Psoas muscle (tissue), 8 donors: Measurements from ENCODE around the gene HTD2. TPM values are rescaled to one million over a fixed set of nuclear protein-coding genes. Genes with fewer than 3 reads are reported as not detected.
"Not testable (repeated sequence)": the region's sequence is repeated elsewhere in the genome, so short reads cannot be mapped to it uniquely, and the experiment has no call there.

Experiments
- ATAC-seq, 4 donors: fragments of 200-7000 bp; cut with Tn5 transposase; one replicate each; pipeline ENCODE4 v1.9.1; 2020; ENCODE audit warnings: moderate library complexity in 3 of 4, mild to moderate bottlenecking in 2 of 4
- DNase-seq, 2 donors: peaks; one replicate each; pipeline ENCODE4 v3.0.0-alpha.2; 2020
- H3K27ac ChIP-seq: fragments of 200-600 bp; one replicate; pipeline ENCODE4 v1.8.0; 2022
- H3K27me3 ChIP-seq, 3 donors: fragments of 200-600 bp in 1 of 3; one replicate each; pipeline versions ENCODE4 v1.6.1 to v1.8.0; 2013 to 2022; ENCODE audit warnings: low read length in 2 of 3, mild to moderate bottlenecking in 2 of 3, moderate library complexity in 1 of 3; ENCODE audit not compliant: insufficient read depth in 3 of 3
- H3K36me3 ChIP-seq, 2 donors: fragments of 200-600 bp in 1 of 2; one replicate each; pipeline versions ENCODE4 v1.6.1 to v1.8.0; 2013 to 2022; ENCODE audit warnings: low read depth in 1 of 2, mild to moderate bottlenecking in 1 of 2, moderate library complexity in 1 of 2; ENCODE audit not compliant: insufficient read depth in 1 of 2
- H3K4me1 ChIP-seq: fragments of 200-600 bp; one replicate; pipeline ENCODE4 v1.8.0; 2022
- H3K4me3 ChIP-seq: fragments of 200-600 bp; one replicate; pipeline ENCODE4 v1.8.0; 2022; ENCODE audit warnings: mild to moderate bottlenecking
- H3K9me3 ChIP-seq: fragments of 200-600 bp; one replicate; pipeline ENCODE4 v1.8.0; 2022
- CTCF ChIP-seq: fragments of 200-600 bp; IDR thresholded peaks from one replicate; pipeline ENCODE4 v1.8.0; 2022; ENCODE audit warnings: antibody characterized with exemption
- WGBS, 3 donors: extraction: QIAGEN DNeasy Blood & Tissue Kit; methylation state at CpG; one replicate each; pipeline versions ENCODE4 v1.1.6 to v1.1.7; 2013; 5-methylcytosine and 5-hydroxymethylcytosine counted together
- intact Hi-C, 2 donors: fragments of 100-400 bp; cut with DNase I; formaldehyde crosslinking; loops; one replicate each; pipeline versions ENCODE4 v1.11.0 to v1.14.2; 2022
- polyA plus RNA-seq, 3 donors: library from polyadenylated mRNA; stranded (reverse); fragments of 200-250 nt; gene quantifications; one replicate each; pipeline ENCODE4 v1.2.3, GENCODE V29; 2013
- total RNA-seq, 4 donors: library from RNA; stranded (reverse); fragmentation: NEBNext Ultra II Directional in 2 of 4; extraction: Animal tissue kit (Norgen Biotek cat#: 25700) in 2 of 4; gene quantifications; one replicate each; pipeline versions ENCODE4 v1.2.1 to v1.2.4, GENCODE V29; 2021 to 2023
- donor health status: healthy with polysubstance abuse.
- donor health status: DM: no; HTN: no; CAD: no; lungs with moderate emphysema.
- donor health status: Bipolar disorder and iron deficiency.
- donor health status: healthy.
- donor health status: DM: yes; HTN: yes; CAD: no.
- donor health status: DM: no; HTN: no; CAD: no.
- donor health status: DM: no; HTN: no; CAD: no.
- donor health status: DM: yes; HTN: yes; CAD: no.

Gene HTD2
- total and polyA plus RNA-seq, 7 donors = 10.9 to 37.0 (median 15.7) TPM

- DNase-seq = no peak
Observed at GRCh38 chr3:58336135-58336882, 30.0 kb downstream of the HTD2 start.

GRCh38 chr3:58337190-58337589 lies 30.9 kb downstream of the HTD2 start:
- H3K36me3 ChIP-seq = peaks cover 0 to 11% of the 10 kb centered on the region in 2 donors
- no peak for TF ChIP-seq CTCF
- 92 to 96% (median 96%) methylated on average over 1 of the region's 1 CpG for WGBS, 3 donors
- intact Hi-C loops = loop anchor here in 1 of 2 donors (5.0 kb wide), 1 partner anchor 50 kb away; no protein-coding TSS in a partner anchor
- H3K4me1 ChIP-seq = peaks cover 26% of the 10 kb centered on the region
- H3K9me3 ChIP-seq = no peaks in the 10 kb centered on the region
- no peak overlapping the region for H3K4me3 ChIP-seq
- ATAC-seq (no peak), DNase-seq (no peak)
- H3K27me3 ChIP-seq = no peaks in the 10 kb centered on the region
- no peak overlapping the region for H3K27ac ChIP-seq

More at GRCh38 chr3:58336135-58336882, 30.0 kb downstream of the HTD2 start:
- ATAC-seq = no peak
- H3K27me3 ChIP-seq = no peaks in the 10 kb centered on the region
- WGBS, 3 donors = 95 to 100% (median 99%) methylated on average over 3 of the region's 3 CpGs
- TF ChIP-seq CTCF = no peak
- intact Hi-C loops = loop anchor here in 1 of 2 donors (5.0 kb wide), 1 partner anchor 51 kb away; no protein-coding TSS in a partner anchor
- peaks cover 26% of the 10 kb centered on the region for H3K4me1 ChIP-seq
- peak overlapping the region; percentile 50 for H3K27ac ChIP-seq
- H3K9me3 ChIP-seq = no peaks in the 10 kb centered on the region
- no peak overlapping the region for H3K4me3 ChIP-seq
- peaks cover 0 to 7% of the 10 kb centered on the region in 2 donors for H3K36me3 ChIP-seq

GRCh38 chr3:58339146-58339545 lies 32.8 kb downstream of the HTD2 start:
- peaks cover 0 to 11% of the 10 kb centered on the region in 2 donors for H3K36me3 ChIP-seq

GRCh38 chr3:58340594-58341244 lies 34.4 kb downstream of the HTD2 start:
- peaks cover 9% of the 10 kb centered on the region for H3K4me1 ChIP-seq
- WGBS, 3 donors = 92 to 100% (median 98%) methylated on average over 3 of the region's 3 CpGs
- H3K27ac ChIP-seq = no peak overlapping the region
- TF ChIP-seq CTCF = no peak
- no peaks in the 10 kb centered on the region for H3K9me3 ChIP-seq
- no peak for DNase-seq
- no peak for ATAC-seq
- intact Hi-C loops = no loop called here
- no peaks in the 10 kb centered on the region for H3K27me3 ChIP-seq
- no peak overlapping the region for H3K4me3 ChIP-seq
- H3K36me3 ChIP-seq = peaks cover 0 to 11% of the 10 kb centered on the region in 2 donors

More at GRCh38 chr3:58339146-58339545, 32.8 kb downstream of the HTD2 start:
- ATAC-seq, DNase-seq, H3K27ac ChIP-seq, H3K27me3 ChIP-seq, H3K4me3 ChIP-seq, H3K9me3 ChIP-seq: not testable (repeated sequence)
- peaks cover 22% of the 10 kb centered on the region for H3K4me1 ChIP-seq
- intact Hi-C loops = loop anchor here in 1 of 2 donors (5.0 kb wide), 1 partner anchor 48 kb away; no protein-coding TSS in a partner anchor
- WGBS, 3 donors = 86 to 89% (median 88%) methylated on average over 12 of the region's 12 CpGs

GRCh38 chr3:58341376-58341775 lies 35.1 kb downstream of the HTD2 start:
- 82 to 91% (median 88%) methylated on average over 3 of the region's 3 CpGs for WGBS, 3 donors
- no peak overlapping the region for H3K4me3 ChIP-seq
- H3K27ac ChIP-seq = no peak overlapping the region
- TF ChIP-seq CTCF = no peak
- intact Hi-C loops = no loop called here
- H3K36me3 ChIP-seq = peaks cover 0 to 11% of the 10 kb centered on the region in 2 donors
- no peaks in the 10 kb centered on the region for H3K27me3 ChIP-seq
- ATAC-seq = no peak
- DNase-seq = no peak
- peaks cover 2% of the 10 kb centered on the region for H3K4me1 ChIP-seq
- H3K9me3 ChIP-seq = no peaks in the 10 kb centered on the region
